ENCODE data around the gene PDE6H.

PDE6H gene

DNA sequence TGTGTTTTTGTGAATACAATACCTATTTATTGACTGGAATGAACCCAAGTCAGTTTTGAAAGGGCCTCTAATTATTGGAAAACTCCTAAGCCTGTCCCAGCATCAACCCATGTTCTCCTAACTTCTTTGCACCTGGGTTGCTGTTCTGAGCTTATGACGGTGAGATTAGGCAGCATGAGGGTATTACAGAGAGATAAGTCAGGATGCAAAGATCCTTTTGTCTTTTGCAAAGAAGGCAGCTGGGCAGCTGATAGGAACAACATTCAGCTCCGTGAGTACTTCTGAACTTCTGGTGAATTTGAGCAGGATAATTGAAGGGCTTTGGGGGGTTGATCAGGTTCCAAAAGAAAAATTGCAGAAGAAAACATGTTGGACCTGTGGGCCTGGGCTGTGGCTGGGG lies at the start of gene PDE6H:
Gene PDE6H (plus strand): TSS at position 227 of the 400 bp plus-strand sequence. CDS start 4,971 bp downstream, outside the sequence.
- H3K27me3 ChIP-seq (replicated peaks), result no peaks in the 10 kb centered on the region
- no peak within 1 kb of the TSS for H3K27ac ChIP-seq
- TF ChIP-seq CTCF (IDR thresholded peaks at IDR 0.05; ENCODE audit: low read depth, low read length, missing control alignments), result no peak
- H3K4me3 ChIP-seq (ENCODE audit: low read depth, low read length), result no peak within 1 kb of the TSS
- H3K36me3 ChIP-seq (replicated peaks), result no peaks in the 10 kb centered on the region
- in situ Hi-C loops (cut with HindIII; ENCODE audit: low pct_ligation_motif_present, low sequenced_read_pairs), result no loop called here
- no peak for DNase-seq

DNA sequence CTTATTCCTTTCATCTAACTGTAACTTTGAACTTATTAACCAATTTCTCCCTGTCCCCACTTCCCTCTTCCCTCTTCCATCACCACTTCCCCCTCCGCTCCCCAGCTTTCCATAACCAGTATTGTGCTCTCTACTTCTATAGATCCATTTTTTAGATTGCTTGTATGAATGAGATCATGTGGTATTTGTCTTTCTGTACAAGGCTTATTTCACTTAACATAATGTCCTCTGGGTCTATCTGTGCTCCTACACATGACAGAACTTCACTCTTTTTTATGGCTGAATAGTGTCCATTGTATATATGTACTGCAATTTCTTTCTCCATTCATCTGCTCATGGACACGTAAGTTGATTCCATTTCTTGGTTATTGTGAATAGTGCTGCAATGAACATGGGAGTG lies 48.9 kb upstream of the PDE6H start:
- no peak for DNase-seq
- Histone ChIP-seq H3K27me3 (replicated peaks) (no peaks in the 10 kb centered on the region), H3K36me3 (replicated peaks) (no peaks in the 10 kb centered on the region), H3K4me3 (ENCODE audit: low read depth, low read length) (no peak overlapping the region), H3K27ac (no peak overlapping the region)
- in situ Hi-C loops (cut with HindIII; ENCODE audit: low pct_ligation_motif_present, low sequenced_read_pairs), result no loop called here
- TF ChIP-seq CTCF (IDR thresholded peaks at IDR 0.05; ENCODE audit: low read depth, low read length, missing control alignments), result no peak

- DNase-seq, result no peak
- no peak overlapping the region for H3K27ac ChIP-seq
- in situ Hi-C loops (cut with HindIII; ENCODE audit: low pct_ligation_motif_present, low sequenced_read_pairs), result no loop called here
- TF ChIP-seq CTCF (IDR thresholded peaks at IDR 0.05; ENCODE audit: low read depth, low read length, missing control alignments), result no peak
- H3K27me3 ChIP-seq (replicated peaks), result no peaks in the 10 kb centered on the region
- H3K36me3 ChIP-seq (replicated peaks), result no peaks in the 10 kb centered on the region
- no peak overlapping the region for H3K4me3 ChIP-seq (ENCODE audit: low read depth, low read length)
Measured at GRCh38 chr12:14924541-14924940, 48.3 kb upstream of the PDE6H start.

DNA sequence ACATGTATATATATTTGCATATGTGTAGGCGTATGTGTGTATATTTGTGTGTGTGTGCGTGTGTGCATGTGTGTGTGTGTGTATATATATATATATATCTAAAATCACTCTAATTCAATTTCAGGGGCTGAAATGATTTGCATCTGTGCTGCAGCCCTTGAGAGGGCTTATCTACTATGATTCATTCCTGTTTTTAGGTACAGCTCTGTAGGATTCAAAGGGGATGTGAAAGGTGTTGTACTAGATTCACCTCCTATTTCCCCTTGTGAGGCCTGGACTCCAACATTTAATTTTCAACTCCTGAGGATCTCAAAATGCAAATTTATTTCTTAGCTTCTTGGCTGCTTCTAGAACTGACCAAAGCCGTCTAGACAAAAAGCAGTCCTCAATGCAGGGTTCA lies 45.6 kb upstream of the PDE6H start:
- no peaks in the 10 kb centered on the region for H3K36me3 ChIP-seq (replicated peaks)
- no peak for TF ChIP-seq CTCF (IDR thresholded peaks at IDR 0.05; ENCODE audit: low read depth, low read length, missing control alignments)
- in situ Hi-C loops (cut with HindIII; ENCODE audit: low pct_ligation_motif_present, low sequenced_read_pairs), result no loop called here

GRCh38 chr12:14928931-14929330 lies 43.9 kb upstream of the PDE6H start:
- no peak for TF ChIP-seq CTCF (IDR thresholded peaks at IDR 0.05; ENCODE audit: low read depth, low read length, missing control alignments)
- no peak overlapping the region for H3K4me3 ChIP-seq (ENCODE audit: low read depth, low read length)
- no peaks in the 10 kb centered on the region for H3K36me3 ChIP-seq (replicated peaks)
- no peaks in the 10 kb centered on the region for H3K27me3 ChIP-seq (replicated peaks)
- H3K27ac ChIP-seq, result peak overlapping the region; percentile 19
- in situ Hi-C loops (cut with HindIII; ENCODE audit: low pct_ligation_motif_present, low sequenced_read_pairs), result no loop called here
- no peak for DNase-seq

More for the DNA sequence above, 45.6 kb upstream of the PDE6H start:
- Histone ChIP-seq H3K27me3 (replicated peaks) (no peaks in the 10 kb centered on the region), H3K4me3 (ENCODE audit: low read depth, low read length) (no peak overlapping the region), H3K27ac (no peak overlapping the region)
- DNase-seq, result no peak

GRCh38 chr12:14930299-14930698 lies 42.5 kb upstream of the PDE6H start:
- no peaks in the 10 kb centered on the region for H3K36me3 ChIP-seq (replicated peaks)
- no peak overlapping the region for H3K4me3 ChIP-seq (ENCODE audit: low read depth, low read length)
- DNase-seq, result peak; percentile 23
- no peak for TF ChIP-seq CTCF (IDR thresholded peaks at IDR 0.05; ENCODE audit: low read depth, low read length, missing control alignments)
- H3K27me3 ChIP-seq (replicated peaks), result no peaks in the 10 kb centered on the region
- peak overlapping the region; percentile 22 for H3K27ac ChIP-seq
- in situ Hi-C loops (cut with HindIII; ENCODE audit: low pct_ligation_motif_present, low sequenced_read_pairs), result no loop called here

Measured in brain microvascular endothelial cell (primary cell).